ENCODE results near the gene AKAP8. TPM values are rescaled to one million over a fixed set of nuclear protein-coding genes. Genes with fewer than 3 reads are reported as not detected.

Gene AKAP8
- total and polyA plus RNA-seq, 9 of the 15 experiments (the other 6 are each of a cell fraction or from before 2014, with no cell fraction given), result 3.4 to 56.5 (median 15.0) TPM

- TF ChIP-seq HMG20A (CRISPR knock-in tag; conservative IDR thresholded peaks at IDR 0.05) (no peak), CHD1 (IDR thresholded peaks at IDR 0.05; ENCODE audit: low read length) (no peak), FUS (optimal IDR thresholded peaks at IDR 0.05; ENCODE audit: low read depth, low read length) (no peak), RBFOX2 (IDR thresholded peaks at IDR 0.05; ENCODE audit: low read depth, low read length) (no peak), SMARCC2 (IDR thresholded peaks at IDR 0.05; ENCODE audit: low read depth) (no peak), ZBTB9 (CRISPR knock-in tag; IDR thresholded peaks at IDR 0.05) (no peak)
These were observed 14.4 kb upstream of the AKAP8 start (continued) for GRCh38 chr19:15393963-15394362.

- H3K9ac ChIP-seq (ENCODE audit: insufficient read depth in 1 of 2, low read depth in 2 of 2, low read length in 2 of 2), result no peak overlapping the region
- no peaks in the 10 kb centered on the region for H3K27me3 ChIP-seq (ENCODE audit: control insufficient read depth in 2 of 2, insufficient read depth in 2 of 2, low read length in 2 of 2)
- H3K9me3 ChIP-seq (replicated peaks; ENCODE audit: control insufficient read depth, insufficient read depth, low read depth, low read length), result no peaks in the 10 kb centered on the region
- intact Hi-C loops (cut with micrococcal nuclease) (no loop called here), in situ Hi-C loops (cut with MboI) (no loop called here)
- no peak overlapping the region for H3K4me3 ChIP-seq
- TF ChIP-seq FOXO4 (CRISPR knock-in tag; IDR thresholded peaks at IDR 0.05) (no peak), ZNF449 (CRISPR knock-in tag; IDR thresholded peaks at IDR 0.05) (no peak), TBL1XR1 (IDR thresholded peaks at IDR 0.05; ENCODE audit: low read length in 2 of 2) (no peak)
- ATAC-seq, result no peak
- no peak for FAIRE-seq
- H3K36me3 ChIP-seq (ENCODE audit: control insufficient read depth, insufficient read depth, low read length), result peaks cover 68% of the 10 kb centered on the region
- no peaks in the 10 kb centered on the region for H3K9me1 ChIP-seq (ENCODE audit: control insufficient read depth, insufficient read depth, low read length)
- no TSS peak for BruUV-seq (replicated peaks)
- ChIA-PET CTCF (ENCODE audit: low intra/inter-chr PET ratio) (no interaction called here), POLR2A (interaction anchor here (0.6 kb wide), 1 partner anchor 701 kb away, joined by 3 read pairs; the partner anchor contains the start of gene ZNF333)
- no peak overlapping the region for H3K4me2 ChIP-seq (ENCODE audit: insufficient read depth, low read length)
- H4K20me1 ChIP-seq (replicated peaks; ENCODE audit: control insufficient read depth, insufficient read depth, low read length), result no peaks in the 10 kb centered on the region
- WGBS (ENCODE audit: insufficient coverage, low coverage, missing lambda C conversion rate), result 75% methylated on average over 2 of the region's 2 CpGs
- peaks cover 40% of the 10 kb centered on the region for H3K79me2 ChIP-seq (ENCODE audit: control insufficient read depth, insufficient read depth, low read length)
- no peak for DNase-seq (ENCODE audit: extremely low read depth in 1 of 4, low spot score in 3 of 4)
- H2AFZ ChIP-seq (ENCODE audit: low read depth, low read length), result no peak overlapping the region
- no peaks in the 10 kb centered on the region for H3K4me1 ChIP-seq (replicated peaks in 1 of 2; ENCODE audit: control insufficient read depth in 2 of 2, insufficient read depth in 2 of 2, low read length in 2 of 2)
- H3K27ac ChIP-seq (ENCODE audit: extremely low read depth, low read depth, low read length), result no peak overlapping the region
These were observed 11.2 kb upstream of the AKAP8 start for GRCh38 chr19:15390814-15391213.
